Aorta (tissue), 5 donors: ENCODE results near the gene KCNJ18. TPM values are rescaled to one million over a fixed set of nuclear protein-coding genes. Genes with fewer than 3 reads are reported as not detected.
"Not testable (repeated sequence)": the region's sequence is repeated elsewhere in the genome, so short reads cannot be mapped to it uniquely, and the experiment has no call there.

Experiments used
- ATAC-seq: fragments of 200-7000 bp; cut with Tn5 transposase; one replicate; pipeline ENCODE4 v1.9.1; 2022; ENCODE audit warnings: moderate library complexity; ENCODE audit not compliant: low FRiP score
- DNase-seq, 2 donors: peaks; one replicate each; pipeline ENCODE4 v3.0.0-alpha.2; 2020
- H3K27ac ChIP-seq, 2 donors: one replicate each; pipeline ENCODE4 v1.5.1; 2013; ENCODE audit warnings: low read length in 2 of 2, mild to moderate bottlenecking in 2 of 2, moderate library complexity in 2 of 2, control low read depth in 1 of 2, inconsistent platforms in 1 of 2, low read depth in 1 of 2
- H3K27me3 ChIP-seq, 2 donors: one replicate each; pipeline ENCODE4 v1.6.1; 2013; ENCODE audit warnings: control low read depth in 1 of 2, low read length in 1 of 2, mild to moderate bottlenecking in 1 of 2, moderate library complexity in 1 of 2; ENCODE audit not compliant: insufficient read depth in 2 of 2, control insufficient read depth in 1 of 2
- H3K36me3 ChIP-seq, 2 donors: one replicate each; pipeline ENCODE4 v1.6.1; 2013; ENCODE audit warnings: control low read depth in 1 of 2, low read length in 1 of 2, mild to moderate bottlenecking in 1 of 2; ENCODE audit not compliant: insufficient read depth in 2 of 2, control insufficient read depth in 1 of 2
- H3K4me1 ChIP-seq, 2 donors: one replicate each; pipeline ENCODE4 v1.6.1; 2013; ENCODE audit warnings: low read length in 2 of 2, control low read depth in 1 of 2, mild to moderate bottlenecking in 1 of 2, moderate library complexity in 1 of 2; ENCODE audit not compliant: insufficient read depth in 2 of 2, control insufficient read depth in 1 of 2
- H3K4me3 ChIP-seq, 2 donors: one replicate each; pipeline ENCODE4 v1.5.1; 2013; ENCODE audit warnings: low read length in 2 of 2, control low read depth in 1 of 2, mild to moderate bottlenecking in 1 of 2
- H3K9me3 ChIP-seq: one replicate; pipeline ENCODE4 v1.6.1; 2013; ENCODE audit warnings: mild to moderate bottlenecking, low read length; ENCODE audit not compliant: control insufficient read depth
- WGBS, 2 donors: extraction: QIAGEN DNeasy Blood & Tissue Kit; methylation state at CpG; one replicate each; pipeline ENCODE4 v1.1.7; 2013; 5-methylcytosine and 5-hydroxymethylcytosine counted together
- intact Hi-C, 2 donors: fragments of 100-400 bp; cut with DNase I; formaldehyde crosslinking; loops; one replicate each; pipeline versions ENCODE4 v1.14.2 to v1.15.0; 2022
- polyA plus RNA-seq, 2 donors: library from polyadenylated mRNA; stranded (reverse); fragments of 200-250 nt; gene quantifications; one replicate each; pipeline ENCODE4 v1.2.3, GENCODE V29; 2013
- total RNA-seq, 2 donors: library from RNA; stranded (reverse); fragmentation: NEBNext Ultra II Directional; extraction: Animal tissue kit (Norgen Biotek cat#: 25700); gene quantifications; one replicate each; pipeline ENCODE4 v1.2.1, GENCODE V29; 2021
- donor health status: healthy with polysubstance abuse.
- donor health status: Bipolar disorder and iron deficiency.
- donor health status: DM: no; HTN: no; CAD: no.
- donor health status: DM: no; HTN: no; CAD: no.
- donor health status: DM: yes; HTN: yes; CAD: no.

KCNJ18 gene
- total and polyA plus RNA-seq, 4 donors: not detected

DNA sequence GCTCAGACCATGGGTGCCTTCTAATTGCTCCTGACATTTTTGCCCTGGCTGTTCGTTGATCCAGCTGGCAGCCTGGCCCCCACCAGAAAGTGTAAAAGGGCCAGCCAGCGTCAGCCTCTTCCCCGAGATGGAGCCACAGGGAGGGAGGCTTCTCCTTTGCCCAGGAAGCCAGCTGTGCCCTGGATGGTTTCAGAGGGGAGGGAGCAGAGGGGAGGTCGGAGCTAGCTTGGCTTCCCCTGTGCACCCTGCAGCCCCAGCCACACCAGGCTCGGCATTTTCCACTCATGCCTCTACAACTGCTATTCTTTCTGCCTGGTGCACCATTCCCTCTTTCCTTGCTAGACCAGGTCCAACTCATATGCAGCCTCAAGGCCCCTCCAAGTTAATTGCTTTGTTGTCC, 56.4 kb downstream of the KCNJ18 start:
- ATAC-seq, H3K9me3 ChIP-seq, intact Hi-C loops, H3K27ac ChIP-seq, H3K27me3 ChIP-seq, H3K36me3 ChIP-seq, H3K4me1 ChIP-seq, DNase-seq, H3K4me3 ChIP-seq: not testable (repeated sequence)
- 55 to 59% methylated on average over 5 of the region's 5 CpGs for WGBS, 2 donors

DNA sequence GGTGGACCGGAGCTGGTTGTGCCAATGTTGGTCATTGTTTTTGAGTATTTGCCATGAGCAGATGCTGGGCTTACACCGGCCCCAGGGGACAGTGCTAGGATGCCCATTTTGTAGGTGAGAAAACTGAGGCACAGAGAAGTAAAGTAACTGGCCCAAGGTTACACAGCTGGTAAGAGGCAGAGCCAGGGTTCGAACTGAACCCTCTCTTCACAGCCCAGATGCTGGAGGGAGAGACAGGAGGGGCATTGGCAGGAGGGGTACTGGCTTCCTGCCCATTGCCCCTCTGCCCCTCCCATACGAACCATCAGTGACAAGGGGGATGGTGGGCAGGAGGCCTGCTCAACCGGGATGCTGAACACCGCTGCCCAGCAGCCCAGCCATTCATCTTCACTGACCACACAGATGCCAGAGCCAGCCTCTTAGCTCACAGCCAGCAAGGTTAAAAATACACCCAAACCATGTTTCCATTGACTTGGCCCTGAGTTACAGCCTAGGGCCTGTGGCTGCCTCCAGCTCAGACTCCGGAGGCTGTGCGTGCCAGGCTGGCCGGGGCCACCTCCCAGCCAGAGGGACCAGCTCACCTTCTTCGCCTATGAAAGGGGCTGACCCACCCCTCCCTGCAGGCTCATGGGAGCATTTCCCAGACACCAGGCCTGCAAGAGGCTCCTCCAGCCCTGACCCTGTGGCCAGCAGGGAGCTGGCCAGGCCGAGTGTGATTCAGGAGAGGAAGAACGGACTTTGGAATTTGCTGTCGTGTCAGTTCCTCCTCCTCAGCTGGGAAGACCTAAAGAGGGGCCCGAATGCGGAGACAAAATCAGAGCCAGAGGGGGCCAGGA, 57.6 kb downstream of the KCNJ18 start:
- H3K27me3 ChIP-seq, H3K9me3 ChIP-seq, H3K4me3 ChIP-seq, intact Hi-C loops, ATAC-seq, H3K4me1 ChIP-seq, DNase-seq, H3K36me3 ChIP-seq, H3K27ac ChIP-seq: not testable (repeated sequence)
- WGBS, 2 donors: 61 to 67% methylated on average over 13 to 15 of the region's 15 CpGs

DNA sequence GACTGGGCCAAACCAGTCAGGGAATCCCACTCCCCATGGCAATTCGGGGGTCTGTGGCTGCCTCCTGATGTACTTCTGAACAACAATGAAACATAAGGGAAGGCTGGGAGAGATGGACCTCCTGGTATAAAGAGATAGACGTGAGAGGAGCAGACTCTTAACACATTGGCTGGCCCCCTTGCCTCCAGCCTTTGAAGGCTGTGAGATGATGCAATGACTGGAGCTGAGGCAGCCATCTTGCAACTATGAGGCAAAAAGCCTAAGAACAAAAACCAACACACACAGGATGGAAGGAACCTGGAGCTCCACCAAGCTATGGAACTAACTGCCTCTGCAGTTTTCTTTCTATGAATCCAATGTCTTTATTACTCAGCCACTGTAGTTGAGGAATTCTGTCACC, 58.8 kb downstream of the KCNJ18 start:
- ATAC-seq, H3K4me3 ChIP-seq, H3K27me3 ChIP-seq, H3K4me1 ChIP-seq, DNase-seq, H3K36me3 ChIP-seq, intact Hi-C loops, H3K9me3 ChIP-seq, H3K27ac ChIP-seq: not testable (repeated sequence)
- 47 to 62% methylated on average over 2 of the region's 2 CpGs for whole genome bisulfite sequencing, 2 donors
